Aorta (tissue), 5 donors: ENCODE measurements around the gene UMODL1. TPM values are rescaled to one million over a fixed set of nuclear protein-coding genes. Genes with fewer than 3 reads are reported as not detected.

Source experiments
- ATAC-seq: fragments of 200-7000 bp; cut with Tn5 transposase; one replicate; pipeline ENCODE4 v1.9.1; 2022; ENCODE audit warnings: moderate library complexity; ENCODE audit not compliant: low FRiP score
- DNase-seq, 2 donors: peaks; one replicate each; pipeline ENCODE4 v3.0.0-alpha.2; 2020
- H3K27ac ChIP-seq, 2 donors: one replicate each; pipeline ENCODE4 v1.5.1; 2013; ENCODE audit warnings: low read length in 2 of 2, mild to moderate bottlenecking in 2 of 2, moderate library complexity in 2 of 2, control low read depth in 1 of 2, inconsistent platforms in 1 of 2, low read depth in 1 of 2
- H3K27me3 ChIP-seq, 2 donors: one replicate each; pipeline ENCODE4 v1.6.1; 2013; ENCODE audit warnings: control low read depth in 1 of 2, low read length in 1 of 2, mild to moderate bottlenecking in 1 of 2, moderate library complexity in 1 of 2; ENCODE audit not compliant: insufficient read depth in 2 of 2, control insufficient read depth in 1 of 2
- H3K36me3 ChIP-seq, 2 donors: one replicate each; pipeline ENCODE4 v1.6.1; 2013; ENCODE audit warnings: control low read depth in 1 of 2, low read length in 1 of 2, mild to moderate bottlenecking in 1 of 2; ENCODE audit not compliant: insufficient read depth in 2 of 2, control insufficient read depth in 1 of 2
- H3K4me1 ChIP-seq, 2 donors: one replicate each; pipeline ENCODE4 v1.6.1; 2013; ENCODE audit warnings: low read length in 2 of 2, control low read depth in 1 of 2, mild to moderate bottlenecking in 1 of 2, moderate library complexity in 1 of 2; ENCODE audit not compliant: insufficient read depth in 2 of 2, control insufficient read depth in 1 of 2
- H3K4me3 ChIP-seq, 2 donors: one replicate each; pipeline ENCODE4 v1.5.1; 2013; ENCODE audit warnings: low read length in 2 of 2, control low read depth in 1 of 2, mild to moderate bottlenecking in 1 of 2
- H3K9me3 ChIP-seq: one replicate; pipeline ENCODE4 v1.6.1; 2013; ENCODE audit warnings: mild to moderate bottlenecking, low read length; ENCODE audit not compliant: control insufficient read depth
- WGBS, 2 donors: extraction: QIAGEN DNeasy Blood & Tissue Kit; methylation state at CpG; one replicate each; pipeline ENCODE4 v1.1.7; 2013; 5-methylcytosine and 5-hydroxymethylcytosine counted together
- intact Hi-C, 2 donors: fragments of 100-400 bp; cut with DNase I; formaldehyde crosslinking; loops; one replicate each; pipeline versions ENCODE4 v1.14.2 to v1.15.0; 2022
- polyA plus RNA-seq, 2 donors: library from polyadenylated mRNA; stranded (reverse); fragments of 200-250 nt; gene quantifications; one replicate each; pipeline ENCODE4 v1.2.3, GENCODE V29; 2013
- total RNA-seq, 2 donors: library from RNA; stranded (reverse); fragmentation: NEBNext Ultra II Directional; extraction: Animal tissue kit (Norgen Biotek cat#: 25700); gene quantifications; one replicate each; pipeline ENCODE4 v1.2.1, GENCODE V29; 2021
- donor health status: healthy with polysubstance abuse.
- donor health status: Bipolar disorder and iron deficiency.
- donor health status: DM: no; HTN: no; CAD: no.
- donor health status: DM: no; HTN: no; CAD: no.
- donor health status: DM: yes; HTN: yes; CAD: no.

UMODL1 gene
- total and polyA plus RNA-seq, 4 donors = 0.45 TPM; not detected in 3

DNA sequence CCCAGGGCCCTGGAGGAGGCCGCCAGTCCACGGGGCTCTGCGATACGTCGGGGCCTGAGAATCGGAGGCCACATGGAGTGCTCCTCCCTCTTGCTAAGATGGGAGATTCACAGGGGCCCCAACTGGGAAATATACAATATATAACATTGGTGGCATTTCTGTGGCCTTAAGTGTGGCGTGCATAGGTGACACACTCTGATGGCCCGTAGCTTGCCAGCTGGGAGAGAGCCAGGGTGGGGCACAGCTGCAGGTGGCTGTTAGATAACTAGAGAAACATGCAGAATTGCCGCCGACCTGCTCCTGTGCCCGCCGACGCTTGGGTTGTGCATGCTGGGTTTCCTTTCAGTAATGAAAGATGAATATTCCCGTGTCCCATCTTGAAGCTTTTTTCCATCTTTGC lies 30.1 kb downstream of the UMODL1 start:
- 91 to 95% methylated on average over 14 of the region's 14 CpGs for WGBS, 2 donors

DNA sequence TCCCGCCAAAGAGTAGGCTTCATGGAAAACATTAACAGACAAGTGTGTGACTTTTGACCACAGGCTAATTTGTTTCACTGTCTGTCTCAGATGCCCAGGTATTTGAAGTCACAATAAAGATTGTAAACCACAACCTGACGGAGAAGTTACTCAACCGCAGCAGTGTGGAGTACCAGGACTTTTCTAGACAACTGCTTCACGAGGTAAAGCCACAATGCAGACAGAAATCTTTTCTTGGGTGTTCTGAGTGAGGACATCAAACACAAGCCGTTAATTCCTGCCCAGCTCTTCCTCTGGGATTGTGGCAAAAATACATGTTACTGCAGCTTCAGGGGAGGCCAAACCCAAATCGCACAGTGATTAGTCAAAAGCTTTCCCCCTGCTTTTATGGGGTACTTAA lies 31.0 kb downstream of the UMODL1 start:
- Histone ChIP-seq H3K27me3 (no peaks in the 10 kb centered on the region), H3K9me3 (no peaks in the 10 kb centered on the region), H3K4me3 (no peak overlapping the region), H3K36me3 (no peaks in the 10 kb centered on the region), H3K27ac (no peak overlapping the region), H3K4me1 (peaks cover 0 to 2% of the 10 kb centered on the region in 2 donors)
- intact Hi-C loops = no loop called here
- WGBS, 2 donors = 90 to 94% methylated on average over 6 of the region's 6 CpGs
- DNase-seq (no peak), ATAC-seq (no peak)

More for the DNA sequence above, 30.1 kb downstream of the UMODL1 start:
- no peaks in the 10 kb centered on the region for H3K9me3 ChIP-seq
- no peak for DNase-seq
- ATAC-seq = no peak
- peaks cover 3% of the 10 kb centered on the region in 2 donors for H3K4me1 ChIP-seq
- H3K27ac ChIP-seq = no peak overlapping the region
- no peaks in the 10 kb centered on the region for H3K27me3 ChIP-seq
- intact Hi-C loops = no loop called here
- no peaks in the 10 kb centered on the region for H3K36me3 ChIP-seq
- no peak overlapping the region for H3K4me3 ChIP-seq

DNA sequence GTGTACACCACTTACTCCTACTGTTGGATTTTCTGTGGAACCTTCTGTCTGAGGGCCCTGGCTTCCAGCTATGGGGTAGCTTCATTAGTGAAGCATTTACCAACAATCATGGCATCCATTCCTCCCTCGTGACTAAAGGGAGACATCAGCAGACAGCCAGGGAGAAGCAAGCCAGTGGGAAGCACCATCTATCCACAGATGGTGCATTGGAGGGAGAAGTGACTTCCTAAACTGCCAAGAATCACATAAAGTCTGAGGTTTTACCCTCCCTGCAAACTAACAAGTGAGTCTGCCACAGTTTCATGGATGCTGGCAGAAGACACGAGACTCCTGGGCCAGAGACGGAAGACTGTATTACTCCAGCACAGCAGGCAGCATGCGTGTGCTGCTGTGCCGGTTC lies 31.4 kb downstream of the UMODL1 start:
- DNase-seq = no peak
- no peak for ATAC-seq
- intact Hi-C loops = no loop called here
- 75 to 76% methylated on average over 5 of the region's 5 CpGs for WGBS, 2 donors
- no peaks in the 10 kb centered on the region for H3K4me1 ChIP-seq
- no peaks in the 10 kb centered on the region for H3K9me3 ChIP-seq
- no peaks in the 10 kb centered on the region for H3K36me3 ChIP-seq
- no peak overlapping the region for H3K27ac ChIP-seq
- H3K4me3 ChIP-seq = no peak overlapping the region
- no peaks in the 10 kb centered on the region for H3K27me3 ChIP-seq

DNA sequence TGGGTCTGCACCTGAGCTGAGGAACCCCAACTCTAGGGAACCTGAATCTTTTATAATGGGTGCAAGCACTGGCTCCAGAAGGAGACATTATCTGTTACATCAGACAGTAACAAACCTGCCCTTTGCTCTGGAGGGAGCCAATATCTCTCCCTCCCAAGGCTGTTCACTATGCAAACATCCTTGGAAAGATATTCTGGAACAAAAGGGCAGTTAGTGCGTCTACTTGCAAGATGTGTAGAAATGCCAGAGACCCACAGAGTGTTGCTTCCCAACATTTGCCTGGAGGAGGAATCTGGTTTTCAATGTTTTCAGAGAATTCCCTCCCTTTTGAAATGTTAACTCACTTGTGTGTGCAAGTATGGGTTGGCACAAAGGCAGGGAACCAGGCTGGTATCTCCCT lies 31.9 kb downstream of the UMODL1 start:
- WGBS, 2 donors = 68 to 82% methylated on average over 1 of the region's 1 CpG
- intact Hi-C loops = no loop called here
- ATAC-seq (no peak), DNase-seq (no peak)
- no peaks in the 10 kb centered on the region for H3K36me3 ChIP-seq
- no peak overlapping the region for H3K4me3 ChIP-seq
- H3K27me3 ChIP-seq = no peaks in the 10 kb centered on the region
- H3K9me3 ChIP-seq = no peaks in the 10 kb centered on the region
- H3K27ac ChIP-seq = no peak overlapping the region
- no peaks in the 10 kb centered on the region for H3K4me1 ChIP-seq

- no peaks in the 10 kb centered on the region for H3K9me3 ChIP-seq
- H3K4me1 ChIP-seq = no peaks in the 10 kb centered on the region
- no peaks in the 10 kb centered on the region for H3K27me3 ChIP-seq
- no peak overlapping the region for H3K27ac ChIP-seq
- no peak for ATAC-seq
- WGBS, 2 donors = 93 to 97% methylated on average over 13 of the region's 13 CpGs
- intact Hi-C loops = no loop called here
- no peak overlapping the region for H3K4me3 ChIP-seq
- DNase-seq = no peak
- H3K36me3 ChIP-seq = no peaks in the 10 kb centered on the region
These were observed 32.7 kb downstream of the UMODL1 start for GRCh38 chr21:42103843-42104242.

DNA sequence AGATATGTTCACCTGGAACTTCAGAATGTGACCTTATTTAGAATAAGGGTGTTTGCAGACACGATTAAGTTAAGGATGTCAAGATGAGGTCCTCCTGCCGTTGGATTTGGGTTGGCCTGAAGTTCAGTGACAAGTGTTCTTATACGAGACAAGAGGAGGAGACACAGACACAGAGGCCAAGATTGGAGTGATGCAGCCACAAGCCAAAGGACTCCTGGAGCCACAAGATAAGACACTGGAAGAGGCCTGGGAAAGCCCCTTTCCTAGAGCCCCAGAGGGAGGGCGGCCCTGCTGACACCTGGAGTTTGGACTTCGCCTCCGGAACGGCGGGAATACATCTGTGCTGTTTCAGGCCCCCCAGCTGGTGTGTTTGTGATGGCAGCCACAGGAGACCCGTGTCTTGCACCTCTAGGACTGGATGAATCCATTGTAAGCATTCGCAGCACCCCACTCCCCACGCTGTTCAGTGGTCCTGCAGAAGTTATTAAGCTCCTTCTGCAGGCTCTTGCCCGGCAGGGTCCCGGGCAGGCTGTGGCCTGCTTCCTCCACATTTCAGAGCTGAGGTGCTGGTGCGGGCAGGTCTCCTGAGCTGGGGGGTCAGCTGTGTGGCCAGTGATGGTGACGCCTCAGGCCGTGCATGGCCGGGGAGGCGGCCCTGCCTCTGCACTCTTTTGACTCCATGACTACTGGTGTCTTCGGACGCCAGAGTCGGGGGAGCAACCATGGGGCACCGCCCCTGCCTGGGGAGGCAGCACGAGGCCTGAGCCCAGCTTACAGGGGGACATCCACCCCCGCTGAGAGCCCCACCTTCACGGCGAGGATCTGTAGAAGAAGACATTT lies 34.6 kb downstream of the UMODL1 start:
- no peak for DNase-seq
- intact Hi-C loops = loop anchor here (5.0 kb wide), 3 partner anchors 93 to 173 kb away; partner anchors contain the start of gene ZBTB21 (in 1 of the 2)
- no peak overlapping the region for H3K27ac ChIP-seq
- no peaks in the 10 kb centered on the region for H3K27me3 ChIP-seq
- no peaks in the 10 kb centered on the region for H3K9me3 ChIP-seq
- H3K4me3 ChIP-seq = no peak overlapping the region
- H3K36me3 ChIP-seq = no peaks in the 10 kb centered on the region
- 91 to 93% methylated on average over 26 of the region's 26 CpGs for WGBS, 2 donors
- H3K4me1 ChIP-seq = no peaks in the 10 kb centered on the region
- ATAC-seq = no peak

GRCh38 chr21:42106425-42106824 lies 35.3 kb downstream of the UMODL1 start:
- no peaks in the 10 kb centered on the region for H3K27me3 ChIP-seq
- intact Hi-C loops = loop anchor here (5.0 kb wide), 3 partner anchors 94 to 174 kb away; partner anchors contain the start of gene ZBTB21 (in 1 of the 2)
- H3K36me3 ChIP-seq = no peaks in the 10 kb centered on the region
- 91 to 92% methylated on average over 20 of the region's 20 CpGs for WGBS, 2 donors
- ATAC-seq (no peak), DNase-seq (peak in 1 of 2 donors; percentile 40)
- no peak overlapping the region for H3K27ac ChIP-seq
- H3K4me1 ChIP-seq = no peaks in the 10 kb centered on the region
- H3K4me3 ChIP-seq = no peak overlapping the region
- no peaks in the 10 kb centered on the region for H3K9me3 ChIP-seq

GRCh38 chr21:42107177-42107880 lies 36.2 kb downstream of the UMODL1 start:
- Histone ChIP-seq H3K4me1 (no peaks in the 10 kb centered on the region), H3K9me3 (no peaks in the 10 kb centered on the region), H3K27ac (no peak overlapping the region), H3K27me3 (no peaks in the 10 kb centered on the region), H3K36me3 (no peaks in the 10 kb centered on the region), H3K4me3 (no peak overlapping the region)
- ATAC-seq (no peak), DNase-seq (peak in 1 of 2 donors; percentile 44)
- 87 to 90% methylated on average over 18 of the region's 18 CpGs for WGBS, 2 donors
- intact Hi-C loops = loop anchor here (5.0 kb wide), 3 partner anchors 95 to 175 kb away; partner anchors contain the start of gene ZBTB21 (in 1 of the 2)
